ENCODE data around the gene CD200R1.

DNA sequence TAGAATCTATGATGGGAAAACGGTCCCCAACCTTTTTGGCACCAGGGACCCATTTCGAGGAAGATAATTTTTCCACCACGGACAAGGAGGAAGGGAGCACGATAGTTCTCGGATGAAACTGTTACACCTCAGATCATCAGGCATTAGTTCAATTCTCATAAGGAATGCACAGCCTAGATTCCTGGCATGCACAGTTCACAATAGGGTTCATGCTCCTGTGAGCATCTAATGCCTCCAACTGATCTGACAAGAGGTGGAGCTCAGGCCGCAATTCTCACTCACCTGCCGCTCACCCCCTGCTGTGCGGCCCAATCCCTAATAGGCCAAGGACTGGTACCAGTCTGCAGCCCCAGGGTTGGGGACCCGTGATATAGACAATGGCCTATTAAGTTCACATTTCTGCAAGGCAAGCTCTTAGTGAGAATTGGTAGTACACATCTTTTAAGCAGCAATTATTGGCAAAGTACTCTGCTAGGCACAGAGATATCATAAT, 26.5 kb downstream of the CD200R1 start:
- TF ChIP-seq, protein P1, sequence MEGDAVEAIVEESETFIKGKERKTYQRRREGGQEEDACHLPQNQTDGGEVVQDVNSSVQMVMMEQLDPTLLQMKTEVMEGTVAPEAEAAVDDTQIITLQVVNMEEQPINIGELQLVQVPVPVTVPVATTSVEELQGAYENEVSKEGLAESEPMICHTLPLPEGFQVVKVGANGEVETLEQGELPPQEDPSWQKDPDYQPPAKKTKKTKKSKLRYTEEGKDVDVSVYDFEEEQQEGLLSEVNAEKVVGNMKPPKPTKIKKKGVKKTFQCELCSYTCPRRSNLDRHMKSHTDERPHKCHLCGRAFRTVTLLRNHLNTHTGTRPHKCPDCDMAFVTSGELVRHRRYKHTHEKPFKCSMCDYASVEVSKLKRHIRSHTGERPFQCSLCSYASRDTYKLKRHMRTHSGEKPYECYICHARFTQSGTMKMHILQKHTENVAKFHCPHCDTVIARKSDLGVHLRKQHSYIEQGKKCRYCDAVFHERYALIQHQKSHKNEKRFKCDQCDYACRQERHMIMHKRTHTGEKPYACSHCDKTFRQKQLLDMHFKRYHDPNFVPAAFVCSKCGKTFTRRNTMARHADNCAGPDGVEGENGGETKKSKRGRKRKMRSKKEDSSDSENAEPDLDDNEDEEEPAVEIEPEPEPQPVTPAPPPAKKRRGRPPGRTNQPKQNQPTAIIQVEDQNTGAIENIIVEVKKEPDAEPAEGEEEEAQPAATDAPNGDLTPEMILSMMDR (IDR thresholded peaks at IDR 0.05) = no peak
- TF ChIP-seq EP300 (IDR thresholded peaks at IDR 0.05; ENCODE audit: low read depth) (no peak), POLR2AphosphoS5 (IDR thresholded peaks at IDR 0.05) (no peak)
